A673 (cell line): Measurements from ENCODE around the gene IL20. TPM values are rescaled to one million over a fixed set of nuclear protein-coding genes. Genes with fewer than 3 reads are reported as not detected.

Experiments
- BruUV-seq: library from RNA; stranded (reverse); fragments of 400-500 nt; replicated peaks from 2 replicates; lab custom pipeline; 2021; lab: Mats Ljungman, UMichigan
- CTCF ChIA-PET: fragments of 300-600 bp; sonication (Branson Sonifier 250); formaldehyde crosslinking; loops from one replicate; lab custom pipeline; 2022; ENCODE audit warnings: antibody characterized with exemption; lab: Charles Lee
- POLR2A ChIA-PET: fragments of 300-600 bp; sonication (Branson Sonifier 250); formaldehyde crosslinking; loops from one replicate; lab custom pipeline; 2022; ENCODE audit warnings: antibody characterized with exemption; ENCODE audit not compliant: low non-redundant PET; lab: Charles Lee
- DNase-seq: peaks from one replicate; pipeline ENCODE4 v3.0.0-alpha.2; 2015; ENCODE audit warnings: low spot score
- H3K27ac ChIP-seq: fragments of 200-600 bp; sonication (generic); 2 replicates; pipeline ENCODE4 v1.5.1; 2016; ENCODE audit warnings: mixed run types, low read depth, mild to moderate bottlenecking, mixed read lengths, antibody characterized with exemption, low read length; ENCODE audit not compliant: poor library complexity, severe bottlenecking
- H3K27me3 ChIP-seq: fragments of 200-600 bp; sonication (generic); replicated peaks from 2 replicates; pipeline ENCODE4 v1.6.1; 2017; ENCODE audit warnings: mixed run types, low read depth, mild to moderate bottlenecking, mixed read lengths, antibody characterized with exemption, low read length; ENCODE audit not compliant: insufficient read depth, poor library complexity
- H3K36me3 ChIP-seq: fragments of 200-600 bp; sonication (generic); 2 replicates; pipeline ENCODE4 v1.6.1; 2016; ENCODE audit warnings: mixed run types, mild to moderate bottlenecking, mixed read lengths, antibody characterized with exemption, low read length; ENCODE audit not compliant: insufficient read depth, poor library complexity, severe bottlenecking
- H3K4me1 ChIP-seq: fragments of 200-600 bp; sonication (generic); 2 replicates; pipeline ENCODE4 v1.6.1; 2017; ENCODE audit warnings: mixed run types, mild to moderate bottlenecking, mixed read lengths, antibody characterized with exemption, low read length; ENCODE audit not compliant: insufficient read depth, poor library complexity, severe bottlenecking
- H3K4me3 ChIP-seq: fragments of 200-600 bp; sonication (generic); 2 replicates; pipeline ENCODE4 v1.5.1; 2016; ENCODE audit warnings: low read depth, mixed run types, mild to moderate bottlenecking, mixed read lengths, low read length; ENCODE audit not compliant: poor library complexity, severe bottlenecking
- H3K9me3 ChIP-seq: fragments of 200-600 bp; sonication (generic); 2 replicates; pipeline ENCODE4 v1.6.1; 2016; ENCODE audit warnings: mixed run types, low read depth, mild to moderate bottlenecking, mixed read lengths, antibody characterized with exemption, low read length; ENCODE audit not compliant: poor library complexity, severe bottlenecking
- EZH2 ChIP-seq: fragments of 200-600 bp; sonication (generic); IDR thresholded peaks from 2 replicates; pipeline ENCODE4 v1.6.1; 2017; ENCODE audit warnings: borderline replicate concordance, low read depth, mild to moderate bottlenecking, mixed read lengths, antibody characterized with exemption, low read length; ENCODE audit not compliant: poor library complexity, severe bottlenecking
- intact Hi-C: fragments of 100-400 bp; cut with micrococcal nuclease; formaldehyde crosslinking; loops from one replicate; pipeline ENCODE4 v1.10.0; 2022; ENCODE audit not compliant: unreplicated experiment
- total RNA-seq: library from RNA; stranded (reverse); gene quantifications from 2 replicates; pipeline ENCODE4 v1.2.3, GENCODE V29; 2021
- TF ChIP-seq, protein P1 (sequence below): fragments of 300-800, 200-600 bp; sonication (generic); conservative IDR thresholded peaks from 2 replicates; pipeline ENCODE4 v1.5.1; 2017; ENCODE audit warnings: low read depth, mild to moderate bottlenecking, antibody characterized with exemption, low read length, moderate library complexity, mixed read lengths

IL20 gene
- total RNA-seq, 1 experiment from 2014 or later = not detected

- DNase-seq = no peak
- no TSS peak for BruUV-seq
- H3K4me1 ChIP-seq = no peaks in the 10 kb centered on the region
- H3K27ac ChIP-seq = no peak overlapping the region
- no peaks in the 10 kb centered on the region for H3K27me3 ChIP-seq
- no peak for TF ChIP-seq EZH2
- TF ChIP-seq, protein P1, sequence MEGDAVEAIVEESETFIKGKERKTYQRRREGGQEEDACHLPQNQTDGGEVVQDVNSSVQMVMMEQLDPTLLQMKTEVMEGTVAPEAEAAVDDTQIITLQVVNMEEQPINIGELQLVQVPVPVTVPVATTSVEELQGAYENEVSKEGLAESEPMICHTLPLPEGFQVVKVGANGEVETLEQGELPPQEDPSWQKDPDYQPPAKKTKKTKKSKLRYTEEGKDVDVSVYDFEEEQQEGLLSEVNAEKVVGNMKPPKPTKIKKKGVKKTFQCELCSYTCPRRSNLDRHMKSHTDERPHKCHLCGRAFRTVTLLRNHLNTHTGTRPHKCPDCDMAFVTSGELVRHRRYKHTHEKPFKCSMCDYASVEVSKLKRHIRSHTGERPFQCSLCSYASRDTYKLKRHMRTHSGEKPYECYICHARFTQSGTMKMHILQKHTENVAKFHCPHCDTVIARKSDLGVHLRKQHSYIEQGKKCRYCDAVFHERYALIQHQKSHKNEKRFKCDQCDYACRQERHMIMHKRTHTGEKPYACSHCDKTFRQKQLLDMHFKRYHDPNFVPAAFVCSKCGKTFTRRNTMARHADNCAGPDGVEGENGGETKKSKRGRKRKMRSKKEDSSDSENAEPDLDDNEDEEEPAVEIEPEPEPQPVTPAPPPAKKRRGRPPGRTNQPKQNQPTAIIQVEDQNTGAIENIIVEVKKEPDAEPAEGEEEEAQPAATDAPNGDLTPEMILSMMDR = no peak
- ChIA-PET CTCF (no interaction called here), POLR2A (no interaction called here)
- no peak overlapping the region for H3K4me3 ChIP-seq
- H3K9me3 ChIP-seq = no peaks in the 10 kb centered on the region
- H3K36me3 ChIP-seq = no peaks in the 10 kb centered on the region
- intact Hi-C loops = no loop called here
Measured at GRCh38 chr1:206902702-206903101, 37.3 kb downstream of the IL20 start.

DNA sequence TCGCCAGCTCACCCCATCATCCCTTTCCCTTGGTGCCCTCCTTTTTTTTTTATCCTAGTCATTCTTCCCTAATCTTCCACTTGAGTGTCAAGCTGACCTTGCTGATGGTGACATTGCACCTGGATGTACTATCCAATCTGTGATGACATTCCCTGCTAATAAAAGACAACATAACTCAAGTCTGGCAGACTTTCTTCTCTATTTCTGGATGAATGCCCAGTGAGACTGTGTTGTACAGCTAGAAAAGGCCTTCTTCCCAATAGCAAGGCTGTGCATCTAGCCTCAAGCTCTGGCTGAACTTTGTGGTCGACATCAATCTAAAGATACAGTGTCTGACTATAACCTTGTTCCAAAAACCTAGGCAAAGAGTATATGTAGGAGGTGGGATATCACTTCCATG, 38.3 kb downstream of the IL20 start:
- POLR2A ChIA-PET = no interaction called here
- Histone ChIP-seq H3K4me1 (no peaks in the 10 kb centered on the region), H3K4me3 (no peak overlapping the region), H3K9me3 (no peaks in the 10 kb centered on the region), H3K36me3 (no peaks in the 10 kb centered on the region), H3K27ac (no peak overlapping the region), H3K27me3 (peaks cover 6% of the 10 kb centered on the region)
- intact Hi-C loops = no loop called here
- CTCF ChIA-PET = no interaction called here
- DNase-seq = no peak
- BruUV-seq = no TSS peak
- no peak for TF ChIP-seq EZH2
- TF ChIP-seq, protein P1 = no peak

DNA sequence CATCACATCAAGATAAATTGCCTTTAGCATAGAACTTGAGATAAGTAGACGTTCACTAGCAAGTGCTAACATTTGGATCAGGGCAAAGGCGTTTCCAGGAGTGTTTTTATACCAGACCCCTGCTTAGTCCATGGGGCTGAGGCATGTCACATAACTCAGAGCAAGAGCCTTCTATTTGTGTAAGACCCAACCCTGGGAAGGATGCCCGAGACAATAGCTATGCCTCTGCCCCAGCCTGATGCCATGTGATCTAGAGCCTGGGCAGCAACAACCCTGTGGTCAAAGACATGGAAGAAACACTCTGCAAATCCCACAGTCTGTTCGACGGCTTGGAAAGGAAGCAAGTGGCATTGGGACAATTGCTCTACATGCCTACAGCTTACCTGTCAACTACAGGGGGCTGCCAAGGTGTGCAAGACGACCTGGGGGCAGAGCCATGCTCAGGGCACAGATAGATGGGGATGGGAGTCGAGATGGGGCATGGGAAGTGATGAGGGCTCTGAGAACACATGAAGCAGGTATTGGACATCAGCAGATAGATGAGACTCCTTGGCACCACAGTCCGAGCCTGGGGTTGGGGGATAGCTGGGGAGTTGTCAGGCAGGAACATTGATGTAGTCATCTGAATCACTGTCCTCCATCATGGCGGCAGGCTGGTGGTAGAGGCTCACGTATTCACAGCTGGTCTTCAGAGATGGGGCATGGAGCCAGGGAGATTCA, 39.2 kb downstream of the IL20 start:
- Histone ChIP-seq H3K4me1 (no peaks in the 10 kb centered on the region), H3K27me3 (peaks cover 15% of the 10 kb centered on the region), H3K4me3 (no peak overlapping the region), H3K9me3 (no peaks in the 10 kb centered on the region), H3K36me3 (no peaks in the 10 kb centered on the region), H3K27ac (no peak overlapping the region)
- intact Hi-C loops = no loop called here
- TF ChIP-seq, protein P1 = no peak
- TF ChIP-seq EZH2 = no peak
- CTCF ChIA-PET = no interaction called here
- no TSS peak for BruUV-seq
- POLR2A ChIA-PET = no interaction called here
- DNase-seq = no peak
